GM10248 (cell line): ENCODE data around the gene CDH22.

ENCODE experiments used
- CTCF ChIA-PET: fragments of 300-600 bp; sonication (Branson Sonifier 250); formaldehyde crosslinking; extraction: SDS; loops from one replicate; lab custom pipeline; 2021; ENCODE audit warnings: antibody characterized with exemption; lab: Yijun Ruan, JAX
- POLR2A ChIA-PET: fragments of 350-650 bp; sonication (Branson Sonifier 250); formaldehyde crosslinking; extraction: SDS; loops from one replicate; lab custom pipeline; 2020; ENCODE audit warnings: antibody characterized with exemption; lab: Yijun Ruan, JAX
- DNase-seq: peaks from one replicate; pipeline ENCODE4 v3.0.0; 2012; ENCODE audit errors: extremely low spot score
- CTCF ChIP-seq: IDR thresholded peaks from 2 replicates; pipeline ENCODE4 v1.5.1; 2012; ENCODE audit warnings: mild to moderate bottlenecking, low read depth; ENCODE audit errors: extremely low read depth, missing control alignments, control extremely low read depth

Gene CDH22

DNA sequence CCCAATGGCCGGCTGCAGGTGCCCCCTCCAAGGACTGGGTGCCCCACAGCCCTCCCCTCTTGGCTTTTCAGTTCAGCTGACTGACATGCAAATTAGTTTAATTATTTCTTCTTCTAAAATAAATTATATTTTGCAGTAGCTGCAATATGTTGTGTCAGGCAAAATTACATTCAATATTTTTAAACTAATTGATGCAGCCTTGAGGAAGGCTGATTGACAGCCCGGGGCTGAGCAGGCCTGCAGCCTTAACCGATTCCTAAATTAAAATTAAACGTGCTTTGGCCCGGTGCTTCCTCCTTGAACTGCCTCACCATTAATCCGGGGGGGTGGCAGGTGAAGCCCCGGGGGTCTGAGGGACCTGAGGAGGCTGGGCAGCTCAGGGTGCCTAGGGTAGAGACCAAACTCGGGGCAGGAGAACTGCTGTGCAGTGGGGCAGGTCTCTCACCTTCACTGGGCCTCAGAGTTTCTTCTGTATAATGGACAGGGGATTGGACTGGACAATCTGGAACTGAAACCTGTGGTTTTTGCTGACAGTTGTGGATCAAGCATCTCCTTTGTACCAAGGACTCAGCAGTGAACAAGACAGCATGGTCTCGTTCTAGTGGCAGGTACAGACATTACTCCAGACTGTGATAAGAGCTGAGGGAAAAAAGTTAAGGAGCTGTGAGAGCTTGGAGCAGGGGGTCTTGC, 117.7 kb downstream of the CDH22 start:
- TF ChIP-seq CTCF, result no peak
- ChIA-PET POLR2A (no interaction called here), CTCF (no interaction called here)
- no peak for DNase-seq

DNA sequence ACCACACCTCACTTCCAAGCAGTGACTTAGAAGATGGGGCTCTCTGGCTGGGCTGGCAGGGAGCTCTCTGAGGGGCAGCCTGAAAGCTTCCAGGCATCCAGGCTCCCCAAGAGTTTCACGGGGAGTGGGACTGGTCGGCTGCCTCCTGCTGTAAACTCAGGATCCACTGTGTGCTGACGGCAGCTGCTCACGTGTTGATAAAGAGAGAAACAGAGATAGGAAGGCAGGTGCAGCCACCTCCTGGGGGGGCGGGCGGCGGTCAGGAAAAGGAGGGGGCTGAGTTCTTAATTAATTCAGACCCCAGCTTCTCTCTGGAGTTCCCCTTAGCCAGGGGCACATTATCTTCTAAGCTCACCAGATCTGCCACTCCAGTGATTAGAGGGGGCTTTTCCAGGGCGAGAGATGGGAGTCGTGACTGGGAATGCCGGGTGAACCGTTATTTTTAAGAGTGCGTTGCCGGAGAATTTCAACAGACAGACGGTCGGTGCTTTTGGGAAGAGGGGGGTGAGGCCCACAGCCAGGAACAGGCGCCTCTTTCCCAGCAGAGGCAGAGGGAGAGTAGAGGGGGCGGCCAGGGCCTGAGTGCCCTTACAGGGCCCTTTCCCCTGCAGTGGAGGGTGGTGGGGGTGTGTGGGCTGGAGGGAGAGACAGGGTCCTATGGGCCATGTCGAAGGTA, 119.3 kb downstream of the CDH22 start:
- no peak for TF ChIP-seq CTCF
- ChIA-PET CTCF (interaction anchor here (0.6 kb wide), 1 partner anchor 37 kb away, joined by 3 read pairs; no protein-coding TSS in a partner anchor), POLR2A (interaction anchor here (0.7 kb wide), 1 partner anchor 32 kb away, joined by 4 read pairs; no protein-coding TSS in a partner anchor)
- DNase-seq, result no peak

DNA sequence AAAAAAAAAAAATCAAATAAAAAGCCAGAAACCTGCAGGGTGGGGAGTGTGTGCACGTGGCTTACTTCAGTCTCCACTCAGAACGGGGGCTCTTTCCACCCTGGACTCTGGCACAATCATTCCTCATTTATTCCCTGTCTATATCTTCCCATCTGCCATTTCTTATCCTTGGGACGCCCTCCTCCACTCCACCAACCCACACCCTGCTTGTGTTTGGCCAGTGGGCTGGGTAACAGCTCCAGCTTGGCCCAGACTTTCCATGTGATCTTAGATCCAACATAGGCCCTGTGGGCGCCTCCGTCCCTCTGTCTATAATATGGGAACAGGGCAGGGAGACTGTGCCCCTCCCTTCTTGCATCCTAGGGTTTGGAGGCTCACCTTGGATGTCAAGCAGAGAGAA, 122.1 kb downstream of the CDH22 start:
- ChIA-PET CTCF (interaction anchor here (1.9 to 2.4 kb wide), 2 partner anchors 10 to 12 kb away, joined by 4 to 9 read pairs; no protein-coding TSS in a partner anchor), POLR2A (interaction anchor here (0.7 kb wide), 1 partner anchor 689 kb away, joined by 5 read pairs; no protein-coding TSS in a partner anchor)
- TF ChIP-seq CTCF, result no peak
- no peak for DNase-seq

DNA sequence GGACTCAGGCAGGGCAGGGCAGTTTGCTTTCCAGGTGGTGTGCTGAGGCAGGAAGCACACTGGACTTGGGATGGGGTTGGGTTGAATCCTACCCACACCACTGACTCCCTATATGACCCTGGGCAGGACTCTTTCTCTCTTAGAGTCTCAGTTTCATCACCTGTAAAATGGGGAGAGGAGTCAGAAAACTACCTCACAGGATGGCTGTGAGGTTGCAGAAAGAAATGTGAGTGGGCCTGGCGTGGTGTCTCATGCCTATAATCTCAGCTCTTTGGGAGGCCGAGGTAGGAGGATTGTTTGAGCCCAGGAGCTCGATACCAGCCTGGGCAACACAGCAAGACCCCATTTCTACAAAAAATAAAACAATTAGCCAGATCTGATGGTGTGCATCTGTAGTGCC, 122.9 kb downstream of the CDH22 start:
- ChIA-PET POLR2A (interaction anchor here (0.7 kb wide), 1 partner anchor 688 kb away, joined by 5 read pairs; no protein-coding TSS in a partner anchor), CTCF (interaction anchor here (1.0 to 2.4 kb wide), 4 partner anchors 11 to 199 kb away, joined by 3 to 9 read pairs (median 4); no protein-coding TSS in a partner anchor)
- TF ChIP-seq CTCF, result no peak
- no peak for DNase-seq

GRCh38 chr20:46183768-46184167, 124.5 kb downstream of the CDH22 start:
- CTCF ChIA-PET, result interaction anchor here (1.4 to 3.2 kb wide), 2 partner anchors 10 to 32 kb away, joined by 4 to 15 read pairs; no protein-coding TSS in a partner anchor
- TF ChIP-seq CTCF, result no peak
- no peak for DNase-seq
- POLR2A ChIA-PET, result no interaction called here

- POLR2A ChIA-PET, result no interaction called here
- TF ChIP-seq CTCF, result no peak
- CTCF ChIA-PET, result interaction anchor here (1.1 to 3.2 kb wide), 3 partner anchors 9 to 31 kb away, joined by 3 to 15 read pairs (median 4); no protein-coding TSS in a partner anchor
- no peak for DNase-seq
Observed at GRCh38 chr20:46182276-46183200, 125.8 kb downstream of the CDH22 start.
